K562 (cell line): Measurements from ENCODE around the gene SLC12A9. TPM values are rescaled to one million over a fixed set of nuclear protein-coding genes. Genes with fewer than 3 reads are reported as not detected.

Experiments used
- HINFP ChIP-seq: fragments of 450-650 bp; conservative IDR thresholded peaks from 2 replicates; pipeline ENCODE4 v1.6.1; 2016; ENCODE audit warnings: missing genetic modification characterization, low read depth, mild to moderate bottlenecking, control low read depth, missing compliant biosample characterization
- PHF8 ChIP-seq: fragments of 200-600 bp; sonication (generic); IDR thresholded peaks from 2 replicates; pipeline ENCODE4 v1.6.1; 2012; ENCODE audit warnings: mixed run types, mild to moderate bottlenecking, inconsistent platforms, low read length, moderate library complexity, borderline replicate concordance
- TGIF2 ChIP-seq: sonication (generic); formaldehyde crosslinking; IDR thresholded peaks from 2 replicates; pipeline ENCODE4 v1.8.1; 2022; ENCODE audit warnings: mild to moderate bottlenecking, missing genetic modification reagents, moderate library complexity
- ZBTB40 ChIP-seq, 2 experiments: fragments of 450-650 bp in 1 of 2; sonication (generic) in 1 of 2; formaldehyde crosslinking in 1 of 2; IDR thresholded peaks; 2 replicates each; pipeline versions ENCODE4 v1.7.1 to v1.9.0; 2016 to 2022; ENCODE audit warnings: inconsistent platforms in 1 of 2, mild to moderate bottlenecking in 1 of 2, missing genetic modification reagents in 1 of 2
- ZNF75A ChIP-seq: fragments of 450-650 bp; formaldehyde crosslinking; IDR thresholded peaks from 2 replicates; pipeline ENCODE4 v1.4.0; 2020; ENCODE audit warnings: mild to moderate bottlenecking
- polyA plus RNA-seq, 8 experiments: library from polyadenylated mRNA; depleted of rRNA in 4 of 8; stranded (reverse) in 5 of 8; unstranded in 3 of 8; fragments of >200 nt; fragmentation: Nextera tagmentation in 2 of 8; fragmentation: Illumina TruSeq in 1 of 8; extraction: Ambion mirVana in 2 of 8; extraction: Trizol in 1 of 8; gene quantifications; 2 replicates each; pipeline versions ENCODE4 v1.2.1 to v1.2.3, GENCODE V29; 2011 to 2014; ENCODE audit warnings: inconsistent platforms in 1 of 8, missing spikeins in 1 of 8
- total RNA-seq, 7 experiments: library from RNA; depleted of rRNA in 6 of 7; stranded (reverse); fragments of >200 nt in 6 of 7; fragmentation: Illumina TruSeq in 2 of 7; extraction: Trizol in 2 of 7; gene quantifications; 2 replicates each; pipeline versions ENCODE4 v1.2.1 to v1.2.3, GENCODE V29; 2011 to 2021; ENCODE audit warnings: low replicate concordance in 1 of 7

Gene SLC12A9
- total and polyA plus RNA-seq, 9 of the 15 experiments (the other 6 are each of a cell fraction or from before 2014, with no cell fraction given) = 0.06 to 20.2 (median 10.7) TPM

- peak; percentile 48; the same call in 1 of the 2 replicates for TF ChIP-seq PHF8
- TF ChIP-seq HINFP = no peak
- TF ChIP-seq TGIF2 = 0 out of 2 replicates have a peak, but pooled peaks have one; percentile 18
- no peak for TF ChIP-seq ZNF75A (CRISPR knock-in tag)
- 0 out of 2 replicates have a peak, but pooled peaks have one; percentile 7 for TF ChIP-seq ZBTB40 (IDR thresholded peaks at IDR 0.05)
- TF ChIP-seq ZBTB40 (CRISPR knock-in tag; IDR thresholded peaks at IDR 0.05) = no peak
Observed at GRCh38 chr7:100852048-100852872, at the start of gene SLC12A9 (continued).
